DOHH2 (cell line): ENCODE results near the gene AURKAIP1.

Source experiments
- CTCF ChIP-seq: fragments of 200-600 bp; sonication (generic); IDR thresholded peaks from one replicate; pipeline ENCODE4 v1.5.1; 2014; ENCODE audit warnings: antibody characterized with exemption, mild to moderate bottlenecking, low read depth, low read length; ENCODE audit not compliant: poor library complexity, severe bottlenecking
- EZH2phosphoT487 ChIP-seq: fragments of 200-600 bp; sonication (generic); IDR thresholded peaks from 2 replicates; pipeline ENCODE4 v1.6.1; 2017; ENCODE audit warnings: borderline replicate concordance, mild to moderate bottlenecking, antibody characterized with exemption, low read length, moderate library complexity, mixed read lengths

DNA sequence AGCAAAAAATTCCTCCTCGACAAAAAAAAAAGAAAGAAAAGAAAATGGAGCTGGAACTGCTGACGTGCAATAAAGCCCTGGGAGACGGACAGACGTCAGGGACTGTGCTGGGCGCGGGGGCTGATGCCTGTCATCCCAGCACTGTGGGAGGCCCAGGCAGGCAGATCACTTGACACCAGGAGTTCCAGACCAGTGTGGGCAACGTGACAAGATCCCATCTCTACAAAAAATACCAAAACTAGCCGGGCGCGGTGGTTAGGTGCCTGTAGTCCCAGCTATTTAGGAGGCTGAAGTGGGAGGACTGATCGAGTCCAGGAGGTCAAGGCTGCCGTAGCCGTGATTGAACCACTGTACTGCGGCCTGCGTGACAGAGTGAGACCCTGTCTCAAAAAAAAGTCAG lies 49.7 kb upstream of the AURKAIP1 start:
- TF ChIP-seq CTCF (no peak), EZH2phosphoT487 (no peak)
